HT-29 (cell line): ENCODE results near the gene POLN. TPM values are rescaled to one million over a fixed set of nuclear protein-coding genes. Genes with fewer than 3 reads are reported as not detected.
"Not testable (repeated sequence)": the region's sequence is repeated elsewhere in the genome, so short reads cannot be mapped to it uniquely, and the experiment has no call there.

ENCODE experiments used
- DNase-seq: peaks from one replicate; pipeline ENCODE4 v3.0.0-alpha.2; 2015; ENCODE audit warnings: low spot score
- total RNA-seq: library from RNA; depleted of rRNA; stranded (reverse); fragments of >200 nt; shearing (Covaris generic); gene quantifications from 2 replicates; pipeline ENCODE4 v1.2.3, GENCODE V29; 2014

Gene POLN
- total RNA-seq, 1 experiment from 2014 or later, result 0.71 TPM

- DNase-seq, result no peak
These were observed 10.0 kb upstream of the POLN start for GRCh38 chr4:2251795-2252529.

- DNase-seq, result no peak
These were observed 9.3 kb upstream of the POLN start for GRCh38 chr4:2251073-2251794.

GRCh38 chr4:2250357-2251072 is 8.6 kb upstream of the POLN start:
- no peak for DNase-seq

GRCh38 chr4:2249526-2250356 is 7.8 kb upstream of the POLN start:
- no peak for DNase-seq

GRCh38 chr4:2248821-2249261 is 6.9 kb upstream of the POLN start:
- no peak for DNase-seq

GRCh38 chr4:2248044-2248780 is 6.3 kb upstream of the POLN start:
- no peak for DNase-seq

- no peak for DNase-seq
These were observed 5.5 kb upstream of the POLN start for GRCh38 chr4:2247128-2248043.

GRCh38 chr4:2246384-2247127 is 4.6 kb upstream of the POLN start:
- DNase-seq, result no peak

- no peak for DNase-seq
These were observed 3.9 kb upstream of the POLN start for GRCh38 chr4:2245787-2246275.

- DNase-seq, result no peak
These were observed 3.3 kb upstream of the POLN start for GRCh38 chr4:2245057-2245786.

- no peak for DNase-seq
These were observed 1.9 kb upstream of the POLN start for GRCh38 chr4:2243681-2244380.

- DNase-seq, result no peak
These were observed 918 bp downstream of the POLN start for GRCh38 chr4:2241003-2241402.

GRCh38 chr4:2236944-2237666 is 4.8 kb downstream of the POLN start:
- DNase-seq, result no peak

- no peak for DNase-seq
These were observed 10.8 kb downstream of the POLN start for GRCh38 chr4:2231082-2231481.

- DNase-seq, result no peak
These were observed 15.7 kb downstream of the POLN start for GRCh38 chr4:2226261-2226660.

GRCh38 chr4:2222838-2223237 is 19.1 kb downstream of the POLN start:
- DNase-seq, result no peak

GRCh38 chr4:2221378-2221777 is 20.5 kb downstream of the POLN start:
- DNase-seq, result not testable (repeated sequence)
